Kidney epithelial cell (primary cell): Measurements from ENCODE around the gene TRIM46. TPM values are rescaled to one million over a fixed set of nuclear protein-coding genes. Genes with fewer than 3 reads are reported as not detected.

ENCODE experiments used
- DNase-seq: peaks from one replicate; pipeline ENCODE4 v3.0.0-alpha.2; 2010; ENCODE audit warnings: low read depth
- H3K27me3 ChIP-seq: 2 replicates; pipeline ENCODE4 v1.6.0; 2011; ENCODE audit warnings: low read length; ENCODE audit not compliant: control insufficient read depth, insufficient read depth
- H3K36me3 ChIP-seq: 2 replicates; pipeline ENCODE4 v1.5.1; 2011; ENCODE audit warnings: low read length; ENCODE audit not compliant: control insufficient read depth, insufficient read depth
- H3K4me3 ChIP-seq: 2 replicates; pipeline ENCODE4 v1.5.1; 2011; ENCODE audit warnings: low read depth, mild to moderate bottlenecking, control low read depth, low read length
- total RNA-seq: library from RNA; depleted of rRNA; stranded (reverse); fragments of >200 nt; gene quantifications from 2 replicates; pipeline ENCODE4 v1.2.3, GENCODE V29; 2015
- TF ChIP-seq, protein P1 (sequence below): IDR thresholded peaks from 2 replicates; pipeline ENCODE4 v1.5.1; 2011; ENCODE audit warnings: mild to moderate bottlenecking, moderate library complexity, low read length, control low read depth, inconsistent platforms; ENCODE audit not compliant: insufficient read depth, poor library complexity, severe bottlenecking

Gene TRIM46
- total RNA-seq, 1 donor from 2014 or later: 7.1 TPM

GRCh38 chr1:155199792-155200191, 26.1 kb downstream of the TRIM46 start:
- Histone ChIP-seq H3K4me3 (no peak overlapping the region), H3K36me3 (peaks cover 7% of the 10 kb centered on the region), H3K27me3 (no peaks in the 10 kb centered on the region)
- TF ChIP-seq, protein P1, sequence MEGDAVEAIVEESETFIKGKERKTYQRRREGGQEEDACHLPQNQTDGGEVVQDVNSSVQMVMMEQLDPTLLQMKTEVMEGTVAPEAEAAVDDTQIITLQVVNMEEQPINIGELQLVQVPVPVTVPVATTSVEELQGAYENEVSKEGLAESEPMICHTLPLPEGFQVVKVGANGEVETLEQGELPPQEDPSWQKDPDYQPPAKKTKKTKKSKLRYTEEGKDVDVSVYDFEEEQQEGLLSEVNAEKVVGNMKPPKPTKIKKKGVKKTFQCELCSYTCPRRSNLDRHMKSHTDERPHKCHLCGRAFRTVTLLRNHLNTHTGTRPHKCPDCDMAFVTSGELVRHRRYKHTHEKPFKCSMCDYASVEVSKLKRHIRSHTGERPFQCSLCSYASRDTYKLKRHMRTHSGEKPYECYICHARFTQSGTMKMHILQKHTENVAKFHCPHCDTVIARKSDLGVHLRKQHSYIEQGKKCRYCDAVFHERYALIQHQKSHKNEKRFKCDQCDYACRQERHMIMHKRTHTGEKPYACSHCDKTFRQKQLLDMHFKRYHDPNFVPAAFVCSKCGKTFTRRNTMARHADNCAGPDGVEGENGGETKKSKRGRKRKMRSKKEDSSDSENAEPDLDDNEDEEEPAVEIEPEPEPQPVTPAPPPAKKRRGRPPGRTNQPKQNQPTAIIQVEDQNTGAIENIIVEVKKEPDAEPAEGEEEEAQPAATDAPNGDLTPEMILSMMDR: no peak
- DNase-seq: no peak

DNA sequence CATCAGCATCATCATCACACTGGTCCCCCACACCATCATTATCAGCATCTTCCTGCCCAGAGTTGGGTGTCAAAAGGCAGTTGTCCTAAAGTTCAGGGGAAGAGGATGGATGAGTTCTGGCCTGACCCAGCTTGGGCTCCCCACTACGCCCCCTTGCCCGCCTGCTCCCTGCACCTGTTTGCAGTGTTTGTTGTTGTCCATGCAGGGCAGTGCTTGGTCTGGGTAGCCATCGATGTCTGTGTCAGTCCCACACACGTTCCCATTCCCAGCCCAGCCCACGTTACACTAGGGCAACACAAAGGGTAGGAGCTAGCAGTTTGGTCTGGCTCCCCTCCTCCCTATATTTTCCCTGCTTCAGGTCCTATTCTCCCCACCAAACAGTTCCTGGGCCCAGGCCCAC, 27.3 kb downstream of the TRIM46 start:
- no peak for DNase-seq
- Histone ChIP-seq H3K27me3 (no peaks in the 10 kb centered on the region), H3K36me3 (peaks cover 7% of the 10 kb centered on the region), H3K4me3 (no peak overlapping the region)
- TF ChIP-seq, protein P1: no peak

GRCh38 chr1:155202198-155202597, 28.5 kb downstream of the TRIM46 start:
- no peak for DNase-seq
- H3K27me3 ChIP-seq: no peaks in the 10 kb centered on the region
- TF ChIP-seq, protein P1: no peak
- no peak overlapping the region for H3K4me3 ChIP-seq
- peaks cover 3% of the 10 kb centered on the region for H3K36me3 ChIP-seq

DNA sequence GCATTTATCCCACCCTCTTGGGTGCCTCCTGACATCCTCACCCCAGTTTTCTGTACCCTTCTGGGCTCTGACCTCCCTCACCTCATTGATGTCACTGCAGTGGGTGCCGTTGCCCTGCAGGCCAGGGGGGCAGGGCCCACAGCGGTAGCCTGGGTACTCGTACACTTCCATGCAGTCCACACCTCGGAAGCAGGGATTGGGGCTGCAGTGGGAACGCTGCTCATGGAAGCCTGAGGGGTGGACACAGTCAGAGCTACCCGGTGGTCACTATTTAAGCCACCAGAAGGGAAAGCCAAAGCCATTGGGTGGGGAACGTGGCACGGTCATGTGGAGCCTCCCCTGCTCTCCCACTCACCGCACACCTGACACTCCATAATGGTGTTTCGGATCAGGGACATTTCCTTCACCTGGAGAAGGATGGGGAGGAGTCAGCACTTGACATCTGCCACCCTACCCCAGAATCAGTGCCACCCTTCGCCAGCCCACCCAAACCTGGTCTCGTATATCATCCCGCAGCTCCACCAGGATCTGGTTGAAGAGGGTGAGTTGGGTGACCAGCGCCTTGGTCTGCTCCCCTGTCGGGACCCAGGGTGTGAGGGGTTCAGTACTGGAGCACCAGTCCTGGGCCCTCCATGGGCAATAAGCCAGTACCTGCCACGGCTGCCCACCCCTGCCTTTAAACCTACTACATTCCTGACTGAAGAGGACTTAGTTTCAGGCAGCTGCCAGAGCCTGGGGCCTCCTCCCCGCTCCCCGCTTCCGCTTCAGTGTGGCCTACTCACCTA, 29.3 kb downstream of the TRIM46 start:
- Histone ChIP-seq H3K36me3 (peaks cover 3% of the 10 kb centered on the region), H3K4me3 (no peak overlapping the region), H3K27me3 (no peaks in the 10 kb centered on the region)
- TF ChIP-seq, protein P1: no peak
- DNase-seq: no peak

- Histone ChIP-seq H3K36me3 (no peaks in the 10 kb centered on the region), H3K4me3 (no peak overlapping the region), H3K27me3 (no peaks in the 10 kb centered on the region)
- TF ChIP-seq, protein P1: no peak
- DNase-seq: no peak
These were observed 31.4 kb downstream of the TRIM46 start for GRCh38 chr1:155205035-155205434.
